ENCODE data around the gene IGSF1. TPM values are rescaled to one million over a fixed set of nuclear protein-coding genes. Genes with fewer than 3 reads are reported as not detected.

IGSF1 gene
- total and polyA plus RNA-seq, 9 of the 15 experiments (the other 6 are each of a cell fraction or from before 2014, with no cell fraction given), result 0.33 to 1.5 (median 1.0) TPM

GRCh38 chrX:131287560-131288179, 1.4 kb downstream of the IGSF1 start:
- POLR2A ChIA-PET, result no interaction called here
- TF ChIP-seq ZNF232 (CRISPR knock-in tag; IDR thresholded peaks at IDR 0.05) (no peak), GTF2A2 (tag; IDR thresholded peaks at IDR 0.05) (no peak), PCBP1 (IDR thresholded peaks at IDR 0.05; ENCODE audit: low read depth, low read length, poor library complexity, severe bottlenecking) (no peak), CHD7 (IDR thresholded peaks at IDR 0.05; ENCODE audit: low read depth, low read length) (no peak), MCM3 (IDR thresholded peaks at IDR 0.05) (no peak), NFE2L1 (tag; IDR thresholded peaks at IDR 0.05; ENCODE audit: borderline replicate concordance, low read depth) (no peak), KAT7 (CRISPR knock-in tag; IDR thresholded peaks at IDR 0.05; ENCODE audit: borderline replicate concordance) (no peak), CBFB (CRISPR knock-in tag; IDR thresholded peaks at IDR 0.05) (no peak)
- no peak for DNase-seq (ENCODE audit: extremely low read depth in 1 of 4, low spot score in 3 of 4)

More at GRCh38 chrX:131287560-131288179, 1.4 kb downstream of the IGSF1 start:
- WGBS (ENCODE audit: insufficient coverage, low coverage, missing lambda C conversion rate), result 46% methylated on average over 2 of the region's 4 CpGs
- no peaks in the 10 kb centered on the region for H3K9me1 ChIP-seq (ENCODE audit: control insufficient read depth, insufficient read depth, low read length)
- CTCF ChIA-PET (ENCODE audit: low intra/inter-chr PET ratio), result no interaction called here
- no peak overlapping the region for H3K4me2 ChIP-seq (ENCODE audit: insufficient read depth, low read length)
- H4K20me1 ChIP-seq (replicated peaks; ENCODE audit: control insufficient read depth, insufficient read depth, low read length), result no peaks in the 10 kb centered on the region
- H3K27ac ChIP-seq (ENCODE audit: extremely low read depth, low read depth, low read length), result no peak overlapping the region
- peaks cover 0 to 4% of the 10 kb centered on the region in 2 experiments; a peak in 2 of 5 replicates for H3K4me1 ChIP-seq (replicated peaks in 1 of 2; ENCODE audit: control insufficient read depth in 2 of 2, insufficient read depth in 2 of 2, low read length in 2 of 2)
- intact Hi-C loops (cut with micrococcal nuclease), result no loop called here
- no peak overlapping the region for H3K4me3 ChIP-seq
- ATAC-seq (no peak), FAIRE-seq (no peak)
- H3K79me2 ChIP-seq (ENCODE audit: control insufficient read depth, insufficient read depth, low read length), result no peaks in the 10 kb centered on the region
- H2AFZ ChIP-seq (ENCODE audit: low read depth, low read length), result no peak overlapping the region
- H3K9me3 ChIP-seq (replicated peaks; ENCODE audit: control insufficient read depth, insufficient read depth, low read depth, low read length), result no peaks in the 10 kb centered on the region
- H3K36me3 ChIP-seq (ENCODE audit: control insufficient read depth, insufficient read depth, low read length), result no peaks in the 10 kb centered on the region
- in situ Hi-C loops (cut with MboI), result no loop called here
- BruUV-seq (replicated peaks), result no TSS peak
- no peak overlapping the region for H3K9ac ChIP-seq (ENCODE audit: insufficient read depth in 1 of 2, low read depth in 2 of 2, low read length in 2 of 2)
- H3K27me3 ChIP-seq (ENCODE audit: control insufficient read depth in 2 of 2, insufficient read depth in 2 of 2, low read length in 2 of 2), result no peaks in the 10 kb centered on the region

Data from K562 (cell line).